Urinary bladder (tissue), 4 donors: ENCODE measurements around the gene NFIL3. TPM values are rescaled to one million over a fixed set of nuclear protein-coding genes. Genes with fewer than 3 reads are reported as not detected.
"Not testable (repeated sequence)": the region's sequence is repeated elsewhere in the genome, so short reads cannot be mapped to it uniquely, and the experiment has no call there.

Experiments used
- DNase-seq: peaks from one replicate; pipeline ENCODE4 v3.0.0-alpha.2; 2015; ENCODE audit errors: extremely low spot score
- H3K27ac ChIP-seq: one replicate; pipeline ENCODE4 v1.5.1; 2013; ENCODE audit warnings: low read depth, mild to moderate bottlenecking, moderate library complexity
- H3K36me3 ChIP-seq: one replicate; pipeline ENCODE4 v1.6.1; 2013; ENCODE audit warnings: mild to moderate bottlenecking, moderate library complexity; ENCODE audit not compliant: insufficient read depth
- H3K4me1 ChIP-seq: one replicate; pipeline ENCODE4 v1.6.1; 2013; ENCODE audit warnings: mild to moderate bottlenecking, moderate library complexity; ENCODE audit not compliant: insufficient read depth
- H3K4me3 ChIP-seq: one replicate; pipeline ENCODE4 v1.5.1; 2013; ENCODE audit warnings: low read depth, low read length
- WGBS: extraction: QIAGEN DNeasy Blood & Tissue Kit; methylation state at CpG from one replicate; pipeline ENCODE4 v1.1.7; 2013; 5-methylcytosine and 5-hydroxymethylcytosine counted together
- polyA plus RNA-seq: library from polyadenylated mRNA; stranded (reverse); fragments of 200-250 nt; gene quantifications from one replicate; pipeline ENCODE4 v1.2.3, GENCODE V29; 2013
- total RNA-seq: library from RNA; depleted of rRNA; stranded (reverse); fragments of >200 nt; gene quantifications from one replicate; pipeline ENCODE4 v1.2.3, GENCODE V29; 2014
- donor health status: healthy with polysubstance abuse.
- donor health status: healthy.

The NFIL3 gene
- total and polyA plus RNA-seq, 2 donors: 14.9 to 50.1 TPM

DNA sequence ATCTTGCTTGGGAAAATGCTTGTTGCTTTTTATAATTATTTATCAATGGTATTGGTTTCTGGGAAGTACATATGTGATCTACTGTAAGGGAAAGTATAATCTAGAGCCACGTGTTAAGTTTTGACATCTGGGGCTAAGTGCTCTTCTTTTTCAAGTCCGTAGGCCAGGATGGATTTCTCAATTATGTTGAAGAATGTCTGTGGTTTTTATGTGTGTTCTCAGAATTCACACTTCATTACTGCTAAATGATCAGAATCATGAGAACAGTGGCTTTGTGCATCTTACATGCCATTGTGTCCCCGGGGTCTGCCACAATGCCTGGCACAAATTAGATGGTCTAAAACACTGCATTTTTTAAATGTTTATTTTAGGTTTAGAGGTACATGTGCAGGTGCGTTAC, 47.4 kb downstream of the NFIL3 start:
- no peak overlapping the region for H3K4me3 ChIP-seq
- 72% methylated on average over 4 of the region's 4 CpGs for WGBS
- H3K4me1 ChIP-seq: no peaks in the 10 kb centered on the region
- no peak overlapping the region for H3K27ac ChIP-seq
- DNase-seq: no peak
- H3K36me3 ChIP-seq: no peaks in the 10 kb centered on the region

DNA sequence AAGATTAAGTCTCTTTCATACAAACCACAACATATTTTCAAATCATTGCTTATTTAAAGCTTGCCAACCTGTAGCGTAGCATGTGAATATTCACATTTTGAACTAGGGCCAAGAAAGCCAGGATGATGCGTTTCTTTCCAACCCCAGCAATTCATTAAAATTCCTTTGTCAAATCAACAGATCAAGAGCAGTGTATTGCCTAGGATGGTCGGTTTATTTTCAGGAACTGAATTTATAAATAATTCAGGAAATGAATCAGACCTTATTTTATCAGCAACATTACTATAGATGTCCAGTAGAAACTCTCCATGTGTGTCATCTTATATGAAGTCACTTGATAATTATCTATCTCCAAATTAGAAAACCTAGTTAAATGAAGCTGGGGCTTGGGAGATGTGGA, 48.7 kb downstream of the NFIL3 start:
- no peaks in the 10 kb centered on the region for H3K36me3 ChIP-seq
- no peak overlapping the region for H3K27ac ChIP-seq
- WGBS: 22% methylated on average over 3 of the region's 3 CpGs
- no peaks in the 10 kb centered on the region for H3K4me1 ChIP-seq
- no peak overlapping the region for H3K4me3 ChIP-seq
- no peak for DNase-seq

DNA sequence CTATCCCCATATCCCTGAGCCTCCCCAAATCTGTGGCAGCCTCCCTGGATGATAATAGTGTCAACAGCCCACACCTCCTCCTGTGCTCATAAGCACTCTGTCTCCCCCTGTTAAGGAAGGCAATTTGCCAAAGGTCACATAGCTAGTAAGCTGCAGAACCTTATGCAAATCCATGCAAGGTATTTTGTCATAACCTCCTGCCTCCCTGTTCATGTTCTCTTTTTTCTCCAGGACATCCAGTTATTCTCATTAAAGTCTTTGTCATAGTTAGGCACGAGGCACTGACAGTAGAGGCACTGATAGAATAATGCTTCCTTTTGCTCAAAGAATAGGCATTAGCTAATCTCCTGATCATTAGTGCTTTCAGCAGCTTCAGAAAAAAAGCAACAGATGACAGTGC, 51.7 kb downstream of the NFIL3 start:
- no peaks in the 10 kb centered on the region for H3K4me1 ChIP-seq
- H3K4me3 ChIP-seq: no peak overlapping the region
- WGBS: 71% methylated on average over 1 of the region's 1 CpG

DNA sequence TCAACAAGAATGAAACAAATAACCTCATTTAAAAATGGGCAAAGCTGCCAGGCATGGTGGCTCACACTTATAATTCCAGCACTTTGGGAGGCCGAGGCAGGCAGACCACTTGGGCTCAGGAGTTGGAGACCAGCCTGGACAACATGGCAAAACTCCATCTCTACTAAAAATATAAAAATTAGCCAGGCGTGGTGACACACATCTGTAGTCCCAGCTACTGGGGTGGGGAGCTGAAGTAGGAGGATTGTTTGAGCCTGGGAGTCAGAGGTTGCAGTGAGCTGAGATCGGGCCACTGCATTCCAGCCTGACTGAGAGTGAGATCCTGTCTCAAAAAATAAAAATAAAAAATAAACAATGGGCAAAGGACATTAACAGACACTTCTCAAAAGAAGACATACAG, 53.6 kb downstream of the NFIL3 start:
- H3K4me3 ChIP-seq, H3K27ac ChIP-seq, DNase-seq, H3K36me3 ChIP-seq, H3K4me1 ChIP-seq: not testable (repeated sequence)
- 84% methylated on average over 3 of the region's 3 CpGs for WGBS

More for the DNA sequence above, 51.7 kb downstream of the NFIL3 start:
- Histone ChIP-seq H3K36me3 (no peaks in the 10 kb centered on the region), H3K27ac (no peak overlapping the region)
- no peak for DNase-seq

DNA sequence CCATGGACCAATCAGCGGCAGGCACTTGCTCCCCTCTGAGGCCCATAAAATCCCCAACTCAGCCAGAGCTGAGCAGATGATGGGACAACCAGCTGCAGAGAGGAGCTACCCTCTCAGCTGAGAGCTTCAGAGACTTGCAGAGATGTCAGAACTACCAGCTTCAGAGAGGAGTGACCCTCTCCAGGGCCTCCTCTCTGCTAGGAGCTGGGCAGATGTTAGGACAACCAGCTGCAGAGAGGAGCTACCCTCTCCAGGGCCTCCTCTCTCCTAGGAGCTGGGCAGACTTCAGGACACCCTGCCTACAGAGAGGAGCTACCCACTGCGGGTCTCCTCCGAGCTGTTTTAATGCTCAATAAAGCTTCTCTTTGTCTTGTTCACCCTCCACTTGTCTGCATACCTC, 58.9 kb downstream of the NFIL3 start:
- 74% methylated on average over 3 of the region's 3 CpGs for WGBS
- DNase-seq: no peak
- Histone ChIP-seq H3K4me1 (no peaks in the 10 kb centered on the region), H3K36me3 (no peaks in the 10 kb centered on the region), H3K4me3 (no peak overlapping the region), H3K27ac (no peak overlapping the region)

DNA sequence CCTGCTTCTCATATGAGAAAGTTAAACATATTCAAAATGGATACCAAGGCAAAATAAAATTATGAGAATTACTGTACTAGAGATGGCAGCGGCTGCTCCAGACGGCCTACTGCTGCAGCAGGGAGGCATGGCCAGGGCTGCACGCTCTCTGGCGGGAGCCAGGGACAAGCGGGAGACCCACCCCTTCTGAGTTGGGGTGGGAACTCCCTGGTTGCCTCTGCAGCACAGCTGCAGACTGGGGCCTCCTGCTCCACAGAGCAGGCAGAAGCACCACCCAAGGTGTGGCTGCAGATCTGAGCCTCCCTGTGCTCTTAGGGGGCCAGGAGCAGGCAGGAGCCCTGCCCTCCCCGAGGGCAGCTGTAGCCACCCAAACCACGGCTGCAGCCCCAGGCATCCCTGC, 59.6 kb downstream of the NFIL3 start:
- 89% methylated on average over 7 of the region's 7 CpGs for WGBS

DNA sequence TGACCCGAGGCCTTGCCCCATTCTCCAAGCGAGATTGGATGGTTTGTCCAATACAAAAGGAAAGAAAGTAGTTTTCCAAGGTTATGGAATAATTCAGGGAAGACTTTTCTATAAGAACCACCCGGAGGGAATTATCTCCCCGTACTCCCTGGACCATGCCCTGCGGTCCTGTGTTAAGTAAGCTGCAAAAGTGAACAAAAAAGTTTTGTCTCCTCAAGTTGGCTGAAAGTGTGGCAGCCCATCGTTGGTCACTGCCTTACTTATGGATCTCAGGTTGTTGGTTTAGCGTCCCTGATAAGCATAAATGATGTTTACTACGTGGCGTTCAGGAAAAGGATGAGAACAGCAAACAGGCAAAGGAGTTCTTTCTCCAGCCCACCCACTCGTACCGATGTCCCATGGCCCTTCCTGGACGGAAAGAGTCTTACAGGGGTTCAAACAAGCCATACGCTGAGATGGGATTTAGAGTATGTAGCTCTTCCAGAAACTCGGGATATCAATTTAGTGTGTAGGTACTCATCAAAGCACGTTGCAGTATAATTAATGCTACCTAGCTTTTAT, 61.5 kb downstream of the NFIL3 start:
- Histone ChIP-seq H3K36me3 (no peaks in the 10 kb centered on the region), H3K4me3 (peak overlapping the region; percentile 99), H3K27ac (no peak overlapping the region), H3K4me1 (no peaks in the 10 kb centered on the region)
- no peak for DNase-seq
- WGBS: 50% methylated on average over 15 of the region's 15 CpGs

More for the DNA sequence above, 59.6 kb downstream of the NFIL3 start:
- DNase-seq: no peak
- H3K4me3 ChIP-seq: no peak overlapping the region
- H3K4me1 ChIP-seq: no peaks in the 10 kb centered on the region
- H3K36me3 ChIP-seq: no peaks in the 10 kb centered on the region
- H3K27ac ChIP-seq: no peak overlapping the region

DNA sequence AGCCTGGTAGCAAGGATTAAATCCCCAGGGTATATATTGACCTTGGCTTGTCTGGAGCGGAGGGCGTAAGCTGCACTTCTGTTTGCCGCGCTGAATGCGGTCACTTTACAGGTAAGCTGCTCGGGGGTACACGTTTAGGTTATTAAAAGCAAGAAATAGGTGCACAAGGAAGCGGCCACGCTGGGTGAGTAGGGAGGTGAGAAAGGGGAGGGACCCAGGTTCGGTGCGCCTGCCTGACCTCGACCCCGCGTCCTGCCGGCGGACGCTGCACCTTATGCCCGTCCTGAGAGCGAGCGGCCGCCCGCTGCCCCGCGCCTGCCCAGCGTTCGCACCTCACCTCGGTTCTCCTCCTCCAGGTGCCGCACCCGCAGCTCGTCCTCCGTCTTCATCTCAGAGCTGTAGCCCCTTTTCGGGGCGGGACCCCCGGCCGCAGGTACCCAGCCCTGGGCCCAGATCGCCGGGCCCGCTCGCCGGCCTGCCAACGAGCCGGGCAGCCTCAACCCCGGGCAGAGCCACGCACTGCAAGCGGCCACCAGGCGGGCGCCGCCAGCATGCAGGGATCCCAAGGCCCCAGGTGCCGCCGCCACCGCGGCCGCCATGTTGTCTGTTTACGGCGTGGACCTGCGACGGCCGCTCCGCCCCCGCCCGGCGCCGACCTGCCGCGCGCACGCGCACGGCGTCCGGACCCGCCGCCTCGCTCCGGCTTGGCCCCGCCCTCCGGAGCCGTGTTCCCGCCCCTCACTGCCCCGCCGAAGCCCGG, 62.2 kb downstream of the NFIL3 start, which contains the start of gene AUH:
TSS of gene AUH (minus strand) at position 628 of the 760 bp plus-strand sequence. CDS start at position 599, 29 bp downstream.
- Histone ChIP-seq H3K27ac (peak within 1 kb of the TSS; percentile 61), H3K36me3 (no peaks in the 10 kb centered on the region), H3K4me1 (no peaks in the 10 kb centered on the region), H3K4me3 (peak within 1 kb of the TSS; percentile 99)
- WGBS: under 1% methylated on average over 82 of the region's 82 CpGs
- peak; percentile 32 for DNase-seq

DNA sequence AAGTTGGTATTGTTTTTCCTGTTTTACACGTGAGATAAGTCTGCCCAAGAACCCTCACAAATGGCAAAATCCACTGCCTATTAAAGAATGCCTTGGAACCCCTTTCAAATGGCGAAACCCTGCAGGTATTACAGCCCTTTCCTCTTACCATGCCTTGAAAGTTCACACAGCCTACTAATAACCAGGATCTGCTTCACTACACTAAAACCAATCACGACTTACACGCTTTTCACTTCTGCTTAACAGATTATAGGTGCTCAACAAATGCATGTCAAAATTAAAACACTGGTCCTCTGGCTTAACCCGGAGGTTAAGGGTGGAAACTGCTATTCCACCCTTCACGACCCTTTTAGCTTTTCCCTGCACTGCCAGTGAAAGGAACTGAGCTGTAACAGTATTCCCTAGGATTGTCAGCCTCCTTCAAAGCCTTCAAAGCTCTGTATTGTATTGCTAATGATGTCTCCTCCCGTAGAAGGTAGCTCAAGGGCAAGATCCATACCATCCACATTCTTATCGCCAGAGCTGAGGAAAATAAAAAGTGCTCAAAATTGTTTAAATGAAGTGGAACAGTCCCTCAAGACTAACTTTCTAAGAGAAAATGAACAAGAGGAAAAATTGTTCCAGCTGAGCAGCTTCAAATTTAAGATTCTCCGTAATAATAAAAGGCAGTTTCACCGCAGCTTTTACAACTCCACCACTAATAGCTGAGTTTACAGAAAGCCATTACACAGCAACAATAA, 62.9 kb downstream of the NFIL3 start:
- WGBS: 22% methylated on average over 10 of the region's 10 CpGs
- no peak for DNase-seq

DNA sequence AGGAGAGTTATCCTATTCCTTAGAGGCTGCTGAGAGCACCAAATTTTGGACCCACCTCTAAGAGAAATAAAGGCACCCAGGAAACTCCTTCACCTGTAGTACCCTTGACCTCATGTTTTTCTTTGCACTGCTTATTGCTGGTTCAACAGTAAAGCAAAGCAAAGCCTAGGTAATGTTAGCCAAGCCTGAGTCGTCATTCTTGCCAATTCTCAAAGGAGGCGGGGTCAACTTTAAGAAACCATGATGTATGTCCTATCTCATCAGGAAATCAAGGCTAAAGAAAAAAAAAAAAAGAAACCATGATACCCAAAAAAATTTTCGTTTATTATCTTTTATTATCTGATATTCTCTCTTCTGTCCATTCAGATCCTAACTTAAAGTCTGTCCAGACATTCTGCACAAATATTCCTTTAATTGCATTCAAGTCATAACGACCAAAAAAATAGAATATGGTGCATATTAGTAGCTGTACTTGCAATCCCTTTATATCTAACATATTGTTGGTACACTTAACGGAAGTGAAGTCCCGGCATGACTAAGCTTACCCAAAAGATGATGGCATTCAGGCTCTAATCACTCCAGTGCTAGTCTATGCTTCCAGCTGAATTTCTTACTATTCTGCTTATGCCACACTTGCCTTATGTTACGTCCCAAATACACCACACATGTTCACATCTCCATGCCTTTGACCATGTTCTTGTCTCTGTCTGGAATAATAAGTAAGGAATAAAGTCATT, 63.7 kb downstream of the NFIL3 start:
- no peaks in the 10 kb centered on the region for H3K36me3 ChIP-seq
- DNase-seq: no peak
- peak overlapping the region; percentile 99 for H3K4me3 ChIP-seq
- H3K4me1 ChIP-seq: no peaks in the 10 kb centered on the region
- no peak overlapping the region for H3K27ac ChIP-seq
- 75% methylated on average over 7 of the region's 7 CpGs for WGBS

More for the DNA sequence above, 62.9 kb downstream of the NFIL3 start:
- no peaks in the 10 kb centered on the region for H3K36me3 ChIP-seq
- H3K27ac ChIP-seq: no peak overlapping the region
- H3K4me1 ChIP-seq: no peaks in the 10 kb centered on the region
- H3K4me3 ChIP-seq: peak overlapping the region; percentile 99

DNA sequence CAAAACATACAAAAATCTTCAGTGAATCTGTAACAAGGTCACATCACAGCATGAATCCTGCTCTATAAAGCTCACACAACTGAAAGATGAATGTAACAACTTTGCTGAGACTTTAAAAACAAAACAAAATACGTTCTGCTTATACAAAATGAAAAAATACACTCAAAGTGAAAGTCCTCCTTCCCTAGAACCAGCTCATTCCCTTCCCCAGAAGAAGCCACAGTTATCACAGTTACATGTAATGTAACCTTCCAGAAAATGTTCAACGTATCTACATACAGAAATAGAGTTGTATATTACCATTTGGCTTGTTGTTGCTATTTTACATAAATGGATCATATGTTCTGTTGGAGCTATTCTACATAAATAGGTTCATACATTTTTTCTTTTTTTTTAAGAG, 64.5 kb downstream of the NFIL3 start:
- H3K27ac ChIP-seq: no peak overlapping the region
- no peaks in the 10 kb centered on the region for H3K36me3 ChIP-seq
- DNase-seq: no peak
- H3K4me1 ChIP-seq: no peaks in the 10 kb centered on the region
- no peak overlapping the region for H3K4me3 ChIP-seq
- WGBS: 86% methylated on average over 2 of the region's 2 CpGs
